ENCODE measurements around the gene CRHR2.
A peak's percentile ranks its signal among the peaks of the same experiment; 100 is the strongest.

- TF ChIP-seq CTCF (conservative IDR thresholded peaks at IDR 0.05 in 1 of 2, IDR thresholded peaks at IDR 0.05 in 1 of 2; ENCODE audit: low read depth in 1 of 2, low read length in 2 of 2): no peak
- TF ChIP-seq EZH2 (IDR thresholded peaks at IDR 0.05; ENCODE audit: low read length, missing control alignments): peak; percentile 85
Observed at GRCh38 chr7:30681331-30681797, 892 bp downstream of the CRHR2 start.

Measured in fibroblast of lung (primary cell).